NCI-H2029 treated with DMSO at 0.1 percent for 48 hours (cell line): Measurements from ENCODE around the gene ARFGEF3.
"Not testable (repeated sequence)": the region's sequence is repeated elsewhere in the genome, so short reads cannot be mapped to it uniquely, and the experiment has no call there.

Source experiments
- DNase-seq: peaks from one replicate; lab custom pipeline; 2025; lab: John Stamatoyannopoulos, UW

ARFGEF3 gene

DNA sequence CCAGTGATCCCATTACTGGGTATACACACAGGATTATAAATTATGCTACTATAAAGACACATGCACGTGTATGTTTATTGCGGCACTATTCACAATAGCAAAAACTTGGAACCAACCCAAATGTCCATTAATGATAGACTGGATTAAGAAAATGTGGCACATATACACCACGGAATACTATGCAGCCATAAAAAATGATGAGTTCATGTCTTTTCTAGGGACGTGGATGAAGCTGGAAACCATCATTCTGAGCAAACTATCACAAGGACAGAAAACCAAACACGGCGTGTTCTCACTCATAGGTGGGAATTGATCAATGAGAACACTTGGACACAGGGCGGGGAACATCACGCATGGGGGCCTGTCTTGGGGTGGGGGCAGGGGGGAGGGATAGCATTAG, 206.9 kb downstream of the ARFGEF3 start:
- not testable (repeated sequence) for DNase-seq

DNA sequence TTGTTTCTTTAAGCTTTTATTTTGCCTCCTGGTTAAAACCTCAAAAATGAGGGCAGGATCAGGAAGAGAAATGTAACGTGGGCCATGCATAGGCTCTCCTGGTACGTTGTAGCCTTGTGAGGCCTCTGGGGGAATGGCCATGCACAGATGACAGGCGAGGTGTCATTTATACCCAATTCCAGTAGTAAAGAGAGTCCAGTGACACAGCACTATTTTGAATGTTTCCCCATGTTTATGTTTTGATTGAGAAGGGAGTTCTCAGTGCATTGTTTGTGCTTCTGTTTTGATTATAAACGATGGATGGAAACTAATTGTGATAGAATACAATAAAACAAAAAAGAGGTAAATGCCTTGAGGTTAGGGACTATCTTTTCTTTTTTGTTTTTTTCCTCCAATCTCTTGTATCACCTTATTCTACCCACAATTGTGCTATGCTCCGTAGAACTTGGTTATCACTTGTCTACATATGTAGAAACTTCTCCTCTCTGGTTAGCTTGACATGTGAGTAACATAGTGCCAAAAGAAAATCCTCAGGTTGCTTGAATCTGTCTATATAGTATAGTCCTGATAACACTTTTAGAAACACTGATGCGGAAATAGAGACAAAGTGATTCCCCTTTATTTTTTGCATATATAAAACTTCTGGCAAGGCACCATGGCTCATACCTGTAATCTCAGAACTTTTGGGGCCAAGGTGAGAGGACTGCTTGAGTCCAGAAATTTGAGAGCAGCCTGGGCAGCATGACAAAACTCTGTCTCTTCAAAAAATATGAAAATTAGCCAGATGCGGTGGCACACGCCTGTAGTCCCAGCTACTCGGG, 209.1 kb downstream of the ARFGEF3 start:
- DNase-seq = no peak

DNA sequence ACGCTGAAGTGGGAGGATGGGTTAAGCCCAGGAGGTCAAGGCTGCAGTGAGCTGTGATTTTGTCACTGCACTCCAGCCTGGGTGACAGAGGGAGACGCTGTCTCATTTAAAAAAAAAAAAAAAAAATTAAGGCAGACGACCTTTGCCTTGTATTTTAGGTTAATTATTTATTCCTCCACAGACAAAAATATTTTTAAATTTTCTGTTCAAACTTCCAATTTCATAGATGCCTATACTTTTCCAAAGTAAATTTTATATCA, 209.6 kb downstream of the ARFGEF3 start:
- no peak for DNase-seq

DNA sequence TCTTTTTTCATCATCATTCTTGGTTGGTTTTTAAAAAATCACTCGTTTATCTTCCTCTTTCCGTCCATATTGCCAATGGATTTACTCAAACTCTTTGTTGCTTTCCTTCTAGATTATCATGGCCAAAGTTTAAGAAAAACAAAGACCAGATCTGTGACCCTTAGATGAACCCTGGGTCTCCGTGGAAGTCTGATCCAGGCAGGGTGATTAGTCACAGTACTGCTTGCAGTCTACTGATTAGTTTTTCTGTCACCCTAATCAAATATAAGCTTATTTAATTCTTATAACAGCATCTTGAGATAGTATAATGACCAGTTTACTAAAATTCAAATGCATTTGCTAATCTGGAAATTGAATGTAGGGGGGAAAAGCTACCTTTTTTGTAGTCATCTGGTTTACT, 210.0 kb downstream of the ARFGEF3 start:
- DNase-seq = no peak

DNA sequence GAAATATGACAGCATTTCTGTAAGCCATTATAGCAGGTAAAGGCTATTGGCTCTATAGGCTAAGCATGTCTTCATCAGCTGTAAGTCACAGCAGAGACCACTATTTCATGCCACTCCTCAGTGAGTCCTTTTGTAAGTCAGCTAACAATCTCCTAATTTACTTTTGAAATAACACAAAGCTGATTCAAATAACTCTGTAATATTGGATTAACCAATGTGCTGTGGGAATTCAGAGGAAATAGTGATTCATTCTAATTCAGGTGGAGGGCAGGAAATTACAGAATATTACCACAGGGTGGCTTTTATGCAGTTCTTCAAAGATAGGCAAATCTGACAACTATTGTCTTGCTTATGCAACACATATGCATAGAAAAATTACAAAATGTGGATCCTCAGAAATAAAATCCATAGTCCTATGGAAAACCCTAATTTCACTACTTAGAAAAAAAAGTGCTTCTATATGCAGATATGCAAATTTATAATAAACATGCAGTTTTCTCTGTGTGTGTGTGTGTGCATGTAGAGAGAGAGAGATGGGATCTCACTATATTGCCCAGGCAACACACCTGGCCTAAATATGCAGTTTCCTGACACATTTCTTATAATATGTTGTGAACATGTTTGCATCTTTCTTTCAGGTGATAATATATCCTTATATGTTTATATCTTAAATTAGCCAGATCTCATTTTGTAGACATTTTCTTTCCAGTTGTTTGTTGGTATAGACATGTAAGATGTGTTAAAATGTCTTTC, 211.1 kb downstream of the ARFGEF3 start:
- no peak for DNase-seq

DNA sequence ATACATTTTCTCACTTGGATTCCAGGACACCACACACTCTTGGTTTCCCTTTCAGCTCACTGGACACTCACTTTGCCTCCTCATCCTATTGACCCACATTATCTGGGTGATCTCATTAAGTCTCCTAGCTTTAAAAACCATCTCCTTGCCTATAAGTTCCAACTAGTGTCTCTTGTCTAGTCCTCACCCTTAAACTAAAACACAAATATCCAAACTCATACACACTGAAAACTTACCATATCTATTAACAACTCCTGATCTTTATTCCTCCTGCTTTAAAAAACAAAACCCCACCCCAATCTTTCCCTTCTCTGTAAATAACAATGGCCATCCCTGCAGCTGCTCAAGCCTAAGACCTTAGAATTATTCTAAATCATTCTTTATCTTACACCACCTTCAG, 212.5 kb downstream of the ARFGEF3 start:
- no peak for DNase-seq

DNA sequence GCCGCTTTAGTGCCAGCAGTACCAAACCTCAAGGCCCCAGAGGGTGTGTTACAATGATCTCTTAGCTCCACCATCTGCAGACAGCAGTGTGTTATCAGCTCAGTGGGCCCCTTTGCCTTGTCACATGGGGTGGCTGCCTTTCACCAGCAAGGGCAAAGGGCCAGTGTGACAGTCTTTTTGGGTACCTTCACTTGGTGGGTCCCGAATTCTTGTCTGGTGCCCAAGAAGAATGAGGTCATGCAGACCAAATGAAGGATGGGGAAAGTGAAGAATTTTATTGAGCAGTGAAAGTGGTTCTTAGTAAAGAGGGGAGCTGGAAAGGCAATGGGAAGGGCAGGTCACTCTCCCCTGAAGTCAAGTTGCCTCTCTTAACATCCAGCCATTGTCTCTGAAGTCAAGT, 213.1 kb downstream of the ARFGEF3 start:
- no peak for DNase-seq

DNA sequence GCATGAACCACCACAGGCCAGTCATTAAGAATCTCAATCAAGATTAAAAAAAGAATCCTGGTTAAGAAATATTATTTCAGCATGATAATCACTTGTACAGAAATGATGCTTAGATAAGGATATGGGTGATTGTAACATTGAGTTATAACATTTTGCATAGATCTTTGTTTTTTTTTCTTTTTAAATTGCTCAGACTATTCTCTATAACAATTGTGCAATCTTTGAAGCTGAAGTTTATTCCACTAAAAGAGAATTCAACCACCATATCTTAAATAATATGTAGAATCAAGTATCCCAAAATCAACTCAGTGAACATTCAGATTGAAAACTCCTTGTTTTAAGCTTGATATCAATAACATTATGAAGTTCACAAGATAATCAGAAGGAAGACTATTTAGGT, 215.3 kb downstream of the ARFGEF3 start:
- no peak for DNase-seq

DNA sequence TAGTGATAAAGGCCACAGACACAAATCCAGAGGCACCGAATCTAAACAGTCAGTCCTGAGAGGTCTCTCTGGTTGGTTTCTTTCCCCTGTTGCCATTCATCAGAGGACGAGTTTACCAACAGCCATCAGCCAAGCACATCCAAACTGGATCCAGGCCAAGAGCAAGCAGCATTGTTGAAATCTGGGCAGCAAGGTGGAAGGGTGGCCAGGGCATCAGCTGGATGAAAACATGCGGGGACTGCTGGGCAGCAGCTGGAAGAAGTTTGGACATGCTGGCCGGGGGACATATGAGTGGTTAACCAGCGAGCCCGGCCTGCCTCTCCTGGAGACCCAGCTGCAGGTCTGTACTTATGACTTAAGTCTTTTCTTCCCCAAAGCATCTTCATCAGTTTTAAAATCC, 216.1 kb downstream of the ARFGEF3 start, which contains the start of gene SMIM28:
TSS of gene SMIM28 (plus strand) at position 62 of the 400 bp plus-strand sequence. CDS start at position 230, 168 bp downstream.
- peak; percentile 37 for DNase-seq

DNA sequence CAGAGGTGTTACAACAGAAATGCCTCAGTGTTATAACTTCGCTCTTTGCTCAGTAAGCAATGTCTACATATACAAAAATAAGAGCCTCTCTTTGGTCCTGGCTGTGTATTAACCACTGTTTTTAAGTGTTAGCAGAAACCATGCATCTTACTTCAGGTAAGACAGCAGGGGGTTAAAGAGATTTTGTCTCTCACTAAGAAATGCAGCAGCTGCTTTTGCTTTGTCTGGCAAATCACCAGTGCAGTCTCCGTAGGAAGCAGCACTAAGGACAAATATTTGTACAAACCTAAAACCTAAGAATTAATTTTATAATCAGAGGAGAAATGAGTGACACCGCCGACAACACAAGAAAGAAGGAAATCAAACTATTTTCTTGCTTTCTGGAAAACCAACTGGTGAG, 216.7 kb downstream of the ARFGEF3 start:
- no peak for DNase-seq

DNA sequence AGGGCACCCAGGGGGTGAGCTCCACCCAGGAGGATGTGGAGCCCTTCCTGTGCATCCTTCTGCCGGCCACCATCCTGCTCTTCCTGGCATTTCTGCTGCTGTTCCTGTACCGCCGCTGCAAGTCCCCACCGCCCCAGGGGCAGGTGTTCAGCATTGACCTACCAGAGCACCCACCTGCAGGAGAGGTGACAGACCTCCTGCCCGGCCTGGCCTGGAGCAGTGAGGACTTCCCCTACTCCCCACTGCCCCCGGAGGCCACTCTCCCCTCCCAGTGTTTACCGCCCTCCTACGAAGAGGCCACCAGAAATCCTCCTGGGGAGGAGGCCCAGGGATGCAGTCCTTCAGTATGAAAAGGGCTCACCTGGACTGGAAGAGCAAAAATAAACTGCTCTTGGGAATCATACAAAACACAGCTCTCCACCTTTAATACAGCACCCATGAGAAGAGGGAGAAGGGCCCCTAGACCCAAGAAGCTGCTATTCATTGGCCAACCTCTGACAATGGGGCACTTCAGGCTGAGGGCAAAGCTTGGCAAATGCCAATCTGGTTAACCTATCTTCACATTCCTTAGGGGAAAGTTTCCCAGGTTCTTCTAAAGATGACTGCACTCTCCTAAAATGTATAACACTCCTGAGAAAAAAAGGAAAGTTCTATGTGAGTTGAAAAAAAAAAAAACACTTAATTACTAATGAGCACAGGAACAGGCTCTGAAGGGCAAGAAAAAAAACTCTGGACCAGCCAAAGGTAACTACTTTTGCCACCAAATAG, 220.9 kb downstream of the ARFGEF3 start:
- no peak for DNase-seq

DNA sequence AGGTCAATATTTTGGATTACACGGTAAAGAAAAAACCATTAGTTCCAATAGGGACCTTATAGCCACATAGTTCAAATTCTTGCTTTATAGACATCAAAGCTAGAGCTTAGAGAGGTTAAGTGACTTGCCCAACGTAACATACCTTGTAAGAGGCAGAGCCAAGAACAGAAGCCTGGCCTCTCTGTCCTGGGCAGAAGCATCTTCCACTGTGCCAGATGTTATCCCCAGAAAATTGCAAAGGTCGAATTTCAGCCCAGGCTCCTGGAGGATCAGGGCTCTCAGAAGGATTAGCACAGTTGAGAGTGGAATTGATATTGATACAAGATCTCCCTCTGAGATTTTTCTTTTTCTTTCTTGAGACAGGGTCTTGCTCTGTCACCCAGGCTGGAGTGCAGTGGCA, 222.0 kb downstream of the ARFGEF3 start:
- no peak for DNase-seq

DNA sequence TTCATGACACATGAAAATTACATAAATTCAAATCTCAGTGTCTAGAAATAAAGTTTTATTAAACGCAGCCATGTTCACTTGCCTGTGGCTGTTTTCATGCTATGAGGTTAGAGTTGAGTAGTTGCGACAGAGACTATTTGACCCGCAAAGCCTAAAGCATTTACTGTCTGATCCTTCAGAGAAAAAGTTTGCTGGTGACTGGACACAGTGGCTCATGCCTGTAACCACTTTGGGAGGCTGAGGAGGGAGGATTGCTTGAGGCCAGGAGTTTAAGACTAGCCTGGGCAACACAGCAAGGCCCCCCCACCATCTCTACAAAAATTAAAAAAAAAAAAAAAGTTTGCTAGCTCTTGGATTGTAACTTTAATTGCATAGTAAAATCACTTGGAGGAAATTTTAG, 225.2 kb downstream of the ARFGEF3 start:
- DNase-seq = no peak

DNA sequence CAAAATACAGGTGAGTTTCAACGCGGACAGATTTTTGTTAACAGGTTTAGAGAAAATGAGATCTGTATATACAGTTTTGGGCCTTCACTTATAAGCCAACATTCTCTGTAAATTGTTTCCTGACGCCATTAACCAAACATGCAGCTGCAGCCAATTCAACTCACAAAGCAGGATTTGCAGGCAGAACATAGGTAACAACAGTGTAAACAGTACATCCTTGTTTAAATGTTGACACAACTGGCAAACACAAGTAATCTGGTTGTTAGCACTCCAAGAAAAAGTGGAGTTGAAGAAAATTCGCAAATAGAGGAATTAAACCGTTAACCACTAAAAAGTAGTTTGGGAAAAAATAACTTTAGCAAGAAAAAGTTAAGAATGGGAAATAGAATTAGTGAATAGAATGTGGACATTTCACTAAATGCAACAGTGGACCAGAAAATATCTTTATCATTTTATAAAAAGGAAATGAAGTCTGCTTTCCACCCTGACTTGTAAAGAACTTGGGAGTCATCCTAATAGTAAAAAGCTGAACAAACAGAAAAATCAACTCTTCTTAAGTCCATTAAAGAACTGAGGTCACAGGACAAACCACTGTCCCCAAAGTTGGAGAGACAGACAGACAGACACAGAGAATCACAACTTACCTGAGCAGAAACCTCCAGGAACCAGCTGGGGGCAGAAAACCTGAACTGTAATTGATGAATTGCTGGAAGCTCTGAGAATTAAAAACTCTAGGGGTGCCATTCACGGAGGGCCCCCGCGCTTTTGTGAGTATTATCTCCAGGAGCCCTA, 226.0 kb downstream of the ARFGEF3 start:
- no peak for DNase-seq

DNA sequence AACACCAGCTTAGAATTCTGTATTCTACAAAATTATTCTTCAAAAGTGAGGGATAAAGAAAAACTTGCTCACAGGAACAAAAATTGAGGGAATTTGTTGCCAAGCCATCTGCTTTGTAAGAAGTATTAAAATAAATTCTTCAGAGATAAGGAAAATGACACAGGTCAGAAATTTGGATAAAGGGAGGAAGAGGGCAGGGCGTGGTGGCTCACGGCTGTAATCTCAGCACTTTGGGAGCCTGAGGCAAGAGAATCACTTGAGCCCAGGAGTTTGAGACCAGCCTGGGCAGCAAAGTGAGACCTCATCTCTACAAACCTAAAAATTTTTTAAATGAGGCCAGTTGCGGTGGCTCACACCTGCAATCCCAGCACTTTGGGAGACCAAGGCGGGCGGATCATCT, 227.8 kb downstream of the ARFGEF3 start:
- no peak for DNase-seq
